SK-N-SH (cell line): ENCODE measurements around the gene ATRN.

ENCODE experiments used
- CTCF ChIP-seq: fragments of 200-600 bp; sonication (generic); IDR thresholded peaks from 2 replicates; pipeline ENCODE4 v1.6.1; 2017; ENCODE audit warnings: antibody characterized with exemption, mild to moderate bottlenecking, moderate library complexity
- ELF1 ChIP-seq: IDR thresholded peaks from 2 replicates; pipeline ENCODE4 v1.4.0; 2012
- FOSL2 ChIP-seq: IDR thresholded peaks from 2 replicates; pipeline ENCODE4 v1.4.0; 2012; ENCODE audit warnings: low read depth, mild to moderate bottlenecking, moderate library complexity, borderline replicate concordance
- FOXM1 ChIP-seq: IDR thresholded peaks from 2 replicates; pipeline ENCODE4 v1.4.0; 2012; ENCODE audit warnings: low read depth, mild to moderate bottlenecking
- POLR2AphosphoS5 ChIP-seq: IDR thresholded peaks from 2 replicates; pipeline ENCODE4 v1.6.1; 2012; ENCODE audit warnings: low read depth, low read length

GRCh38 chr20:3686421-3686820, 215.6 kb downstream of the ATRN start:
- TF ChIP-seq POLR2AphosphoS5 (no peak), CTCF (no peak), FOSL2 (no peak), FOXM1 (no peak), ELF1 (no peak)
